DLD1 (cell line): Measurements from ENCODE around the gene BAHCC1.

Experiments used
- in situ Hi-C: cut with HindIII; loops from 2 replicates; pipeline ENCODE4 v1.10.0; 2017; ENCODE audit warnings: low sequenced_read_pairs

The BAHCC1 gene

DNA sequence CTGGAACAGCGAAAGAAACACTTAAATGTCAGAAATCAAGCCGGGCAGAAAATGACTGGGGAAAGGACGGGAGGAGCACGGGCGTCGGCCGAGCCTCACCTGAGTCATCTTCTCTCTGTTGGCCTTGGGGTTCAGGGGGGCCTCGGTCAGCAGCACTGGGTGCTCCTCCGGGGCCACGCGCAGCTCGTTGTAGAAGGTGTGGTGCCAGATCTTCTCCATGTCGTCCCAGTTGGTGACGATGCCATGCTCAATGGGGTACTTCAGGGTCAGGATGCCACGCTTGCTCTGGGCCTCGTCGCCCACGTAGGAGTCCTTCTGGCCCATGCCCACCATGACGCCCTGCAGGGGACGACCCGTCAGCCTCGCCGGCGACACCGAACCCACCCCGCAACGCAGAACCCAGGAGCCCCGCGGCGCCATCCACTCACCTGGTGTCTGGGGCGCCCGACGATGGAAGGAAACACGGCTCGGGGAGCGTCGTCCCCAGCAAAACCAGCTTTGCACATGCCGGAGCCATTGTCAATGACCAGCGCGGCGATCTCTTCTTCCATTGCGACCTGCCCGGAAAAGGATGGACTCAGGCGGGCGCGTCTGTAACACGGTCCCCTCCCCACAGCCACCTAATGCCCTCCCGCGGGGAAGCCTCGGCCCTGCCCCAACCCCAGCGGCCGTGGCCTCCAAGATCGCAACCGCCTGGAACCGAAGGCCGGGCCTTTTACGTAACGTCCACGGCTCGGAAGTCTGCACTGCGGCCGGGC is 116.7 kb downstream of the BAHCC1 start:
- in situ Hi-C loops, result no loop called here

DNA sequence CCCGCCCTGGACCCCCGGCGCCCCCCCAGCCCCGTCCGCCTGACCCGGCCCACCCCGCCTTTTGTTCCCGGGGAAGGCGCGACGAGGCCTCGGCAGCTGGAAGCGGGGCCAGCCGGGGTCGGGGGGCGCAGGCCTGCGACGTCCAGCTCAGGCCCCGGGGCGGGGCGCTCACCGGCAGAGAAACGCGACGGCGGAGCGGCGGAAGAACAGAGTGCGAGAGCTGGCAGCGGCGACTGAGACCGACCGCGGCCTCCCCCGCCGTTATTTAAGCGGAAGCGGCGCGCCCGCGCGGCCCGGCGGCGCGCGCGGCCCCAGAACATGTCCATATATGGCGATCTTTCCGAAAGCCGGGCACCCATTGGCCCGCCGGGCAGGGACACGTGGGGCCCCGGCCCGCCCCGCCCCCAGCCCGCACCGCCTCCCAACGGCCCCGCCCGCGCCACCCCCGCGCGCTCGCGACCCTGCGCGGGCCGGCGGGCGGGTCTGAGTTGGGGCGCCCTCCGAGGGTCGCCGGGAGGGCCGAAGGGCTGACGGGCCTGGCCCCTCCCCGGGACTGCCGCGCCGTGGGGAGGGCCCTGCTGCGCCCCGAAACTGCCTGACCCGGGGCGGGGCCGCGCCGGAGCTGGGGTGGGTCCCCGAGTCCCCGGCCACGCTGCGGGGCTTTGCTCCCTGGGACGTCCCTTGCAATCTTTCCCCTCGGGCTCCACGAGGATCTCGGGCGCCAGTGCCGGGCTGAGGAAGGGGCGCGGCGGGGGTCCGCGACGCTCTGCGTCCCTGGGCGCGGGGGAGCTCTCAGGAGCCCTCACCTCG is 117.5 kb downstream of the BAHCC1 start, which contains the start of gene ACTG1:
Gene ACTG1, minus strand, starts transcription at position 238 of the 810 bp plus-strand sequence. CDS start 445 bp downstream, outside the sequence.
- in situ Hi-C loops, result no loop called here

DNA sequence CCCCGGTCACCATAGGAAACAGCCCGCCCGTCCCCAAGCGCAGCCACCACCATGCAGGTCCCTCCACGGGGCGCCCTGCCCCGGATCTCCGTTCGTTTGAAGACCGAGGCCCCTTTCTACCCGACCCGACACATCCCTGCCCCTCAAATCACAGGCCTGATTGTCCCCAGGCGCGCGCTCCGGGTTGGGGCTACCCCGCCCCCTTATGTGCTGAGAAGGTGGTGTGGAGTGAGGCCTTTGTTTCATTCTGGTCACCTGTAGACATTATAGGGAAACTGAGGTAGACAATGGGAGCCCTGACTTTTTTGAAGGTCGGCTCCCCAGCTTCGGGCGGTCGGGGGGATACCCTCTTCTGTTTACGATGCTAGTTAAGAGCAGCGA is 118.1 kb downstream of the BAHCC1 start:
- in situ Hi-C loops, result no loop called here

DNA sequence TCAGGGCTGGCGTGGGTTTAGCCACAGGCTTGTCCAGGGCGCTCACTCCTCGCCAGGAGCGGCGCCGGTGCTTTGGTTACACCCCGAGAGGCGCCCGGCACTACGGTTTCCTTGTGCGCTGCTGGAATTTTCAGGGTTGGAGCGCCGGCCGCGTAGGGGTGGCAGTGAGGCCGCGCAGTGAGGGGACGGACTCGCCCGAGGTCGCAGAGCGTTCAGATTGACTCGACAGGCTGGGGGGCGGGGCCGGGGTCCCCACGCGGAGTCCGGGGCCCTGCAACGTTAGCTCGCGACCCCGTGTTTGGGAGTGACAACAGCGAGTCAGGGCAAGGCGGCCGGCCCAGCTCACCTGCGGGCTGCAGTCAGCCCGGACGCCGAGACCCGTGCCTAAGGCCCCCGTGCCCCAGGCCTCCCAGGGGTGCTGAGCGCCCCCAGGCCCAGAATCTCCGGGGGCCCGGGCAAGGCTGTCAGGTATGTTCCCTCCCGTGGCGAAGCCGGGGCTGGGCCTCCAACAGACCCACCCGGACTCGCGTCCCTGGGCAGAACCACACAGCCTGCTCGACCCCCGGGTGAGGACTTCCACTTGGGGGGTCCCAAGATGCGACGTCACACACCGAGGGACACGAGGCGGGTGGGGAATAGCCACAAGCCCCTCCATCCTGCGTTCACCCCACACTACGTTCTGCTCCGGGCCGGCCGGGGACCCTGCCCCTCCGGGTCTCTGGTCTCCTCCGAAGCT is 118.7 kb downstream of the BAHCC1 start:
- in situ Hi-C loops, result no loop called here

DNA sequence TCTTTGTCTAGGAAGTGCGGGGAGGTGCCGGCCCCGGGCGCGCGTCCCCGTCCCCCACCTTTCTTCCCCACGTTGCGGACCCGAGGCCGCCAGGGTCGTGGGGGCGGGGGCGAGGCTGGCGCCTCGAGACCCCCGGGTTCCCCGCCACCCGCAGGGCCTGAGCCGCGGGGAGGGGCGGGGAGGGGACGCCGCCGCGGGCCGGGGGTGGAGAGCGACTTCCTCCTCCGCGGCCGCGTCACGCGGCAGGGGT is 119.2 kb downstream of the BAHCC1 start:
- in situ Hi-C loops, result no loop called here

DNA sequence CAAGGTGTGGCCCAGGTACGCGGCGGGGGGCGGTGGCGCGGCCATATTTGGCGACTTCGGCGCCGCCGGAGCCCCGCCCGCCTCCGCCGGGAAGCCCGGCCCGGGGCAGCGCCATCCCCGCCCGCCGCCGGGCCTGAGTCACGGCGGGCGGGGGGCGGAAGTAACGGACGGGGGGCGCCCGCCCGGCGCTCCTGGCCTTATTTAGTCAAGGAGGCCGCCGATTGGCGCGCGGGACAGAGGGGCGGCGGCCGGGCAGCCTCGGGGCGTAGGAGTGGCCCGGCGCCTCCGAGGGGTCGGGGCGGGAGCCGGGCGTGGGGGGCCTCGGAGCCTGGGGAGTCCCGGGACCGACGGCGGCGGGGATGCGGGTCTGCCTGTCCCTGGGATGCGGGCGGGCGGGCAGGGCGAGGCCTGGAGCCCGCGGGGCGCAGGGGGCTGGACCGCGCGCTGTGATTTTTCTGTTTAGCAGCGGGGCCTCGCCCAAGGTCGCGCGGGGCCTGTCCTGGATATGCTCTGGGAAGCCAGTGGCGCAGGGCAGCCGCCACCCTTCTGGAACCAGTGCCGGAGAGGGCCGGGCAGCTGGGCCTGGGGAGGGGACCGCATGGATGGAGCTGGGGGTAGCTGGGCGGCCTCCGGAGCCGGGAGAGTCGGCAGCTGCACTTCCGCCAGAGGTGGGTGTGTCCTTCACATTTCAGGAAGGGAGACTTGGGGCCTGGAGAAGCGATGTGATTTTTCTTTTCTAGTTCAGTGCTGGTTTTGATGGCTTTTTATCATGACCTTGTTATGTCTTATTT is 119.7 kb downstream of the BAHCC1 start:
- in situ Hi-C loops, result no loop called here

DNA sequence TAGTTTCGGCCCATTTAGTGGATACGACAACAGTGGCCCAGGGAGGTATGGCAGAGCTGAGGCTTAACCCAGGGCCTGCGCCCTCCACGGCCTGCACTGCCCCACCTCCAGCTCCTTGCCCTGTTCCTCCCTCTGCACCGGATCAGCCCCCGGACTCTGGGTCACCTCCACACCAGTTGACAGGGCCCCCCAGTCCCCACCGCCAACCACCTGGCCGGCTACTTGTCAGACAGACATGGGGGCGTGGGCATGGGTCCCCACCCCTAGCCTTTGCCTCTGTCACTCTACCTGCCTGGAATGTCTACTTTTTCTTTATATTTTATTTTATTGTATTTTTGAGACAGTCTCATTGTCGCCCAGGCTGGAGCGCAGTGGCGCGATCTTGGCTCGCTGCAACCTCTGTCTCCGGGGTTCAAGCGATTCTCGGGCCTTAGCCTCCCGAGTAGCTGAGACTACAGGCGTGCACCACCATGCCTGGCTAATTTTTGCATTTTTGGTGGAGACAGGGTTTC is 120.3 kb downstream of the BAHCC1 start:
- in situ Hi-C loops, result no loop called here
